GM12878 (cell line): ENCODE measurements around the gene ZNF585A. TPM values are rescaled to one million over a fixed set of nuclear protein-coding genes. Genes with fewer than 3 reads are reported as not detected.

Source experiments
- BCL3 ChIP-seq: IDR thresholded peaks from 2 replicates; pipeline ENCODE4 v1.6.1; 2011; ENCODE audit warnings: borderline replicate concordance, low read depth, mild to moderate bottlenecking, moderate library complexity, low read length; ENCODE audit not compliant: insufficient read depth, poor library complexity, severe bottlenecking
- CUX1 ChIP-seq: IDR thresholded peaks from 2 replicates; pipeline ENCODE4 v1.6.1; 2012; ENCODE audit warnings: improper control_type of control experiment, low read depth, low read length; ENCODE audit not compliant: insufficient replicate concordance
- JUNB ChIP-seq: IDR thresholded peaks from 2 replicates; pipeline ENCODE4 v1.6.1; 2016; ENCODE audit warnings: antibody characterized with exemption, mild to moderate bottlenecking
- JUND ChIP-seq: IDR thresholded peaks from 2 replicates; pipeline ENCODE4 v1.6.1; 2012; ENCODE audit warnings: low read depth, mild to moderate bottlenecking, low read length, improper control_type of control experiment, moderate library complexity
- KDM1A ChIP-seq: fragments of 200-600 bp; sonication (generic); IDR thresholded peaks from 2 replicates; pipeline ENCODE4 v1.6.1; 2016; ENCODE audit warnings: borderline replicate concordance
- MEF2B ChIP-seq: fragments of 450-650 bp; IDR thresholded peaks from 2 replicates; pipeline ENCODE4 v1.6.1; 2018; ENCODE audit warnings: mild to moderate bottlenecking, moderate library complexity; ENCODE audit not compliant: partially characterized antibody, poor library complexity, severe bottlenecking
- PBX3 ChIP-seq: IDR thresholded peaks from 2 replicates; pipeline ENCODE4 v1.6.1; 2011; ENCODE audit warnings: mild to moderate bottlenecking, low read depth, low read length, moderate library complexity; ENCODE audit not compliant: insufficient replicate concordance
- POLR2AphosphoS5 ChIP-seq: IDR thresholded peaks from 2 replicates; pipeline ENCODE4 v1.6.1; 2011; ENCODE audit warnings: mild to moderate bottlenecking, low read length, inconsistent platforms
- RELB ChIP-seq: fragments of 450-650 bp; IDR thresholded peaks from 2 replicates; pipeline ENCODE4 v1.6.1; 2017; ENCODE audit warnings: low read depth, mild to moderate bottlenecking, moderate library complexity
- TARDBP ChIP-seq: IDR thresholded peaks from 2 replicates; pipeline ENCODE4 v1.6.1; 2016; ENCODE audit warnings: borderline replicate concordance
- USF1 ChIP-seq: IDR thresholded peaks from 2 replicates; pipeline ENCODE4 v1.6.1; 2011; ENCODE audit warnings: borderline replicate concordance, low read depth, mild to moderate bottlenecking, moderate library complexity, mixed read lengths, low read length; ENCODE audit not compliant: insufficient read depth; ENCODE audit errors: extremely low read length
- polyA plus RNA-seq, 11 experiments: library from polyadenylated mRNA; depleted of rRNA in 4 of 11; unstranded in 6 of 11; stranded (reverse) in 5 of 11; fragments of >200 nt; fragmentation: Nextera tagmentation in 4 of 11; fragmentation: Illumina TruSeq in 1 of 11; extraction: Ambion mirVana in 4 of 11; extraction: Trizol in 1 of 11; gene quantifications; 1 replicate in 1 of 11; 2 replicates in 10 of 11; pipeline versions ENCODE4 v1.2.1 to v1.2.3, GENCODE V29; 2011 to 2016; ENCODE audit warnings: inconsistent platforms in 2 of 11, missing spikeins in 2 of 11, low read depth in 1 of 11
- total RNA-seq, 4 experiments: library from RNA; depleted of rRNA in 3 of 4; stranded (reverse); fragments of >200 nt in 3 of 4; fragmentation: Illumina TruSeq in 1 of 4; extraction: Trizol in 1 of 4; gene quantifications; 2 replicates each; pipeline versions ENCODE4 v1.2.1 to v1.2.3, GENCODE V29; 2013 to 2021

ZNF585A gene
- total and polyA plus RNA-seq, 10 of the 15 experiments (the other 5 are each of a cell fraction or from before 2014, with no cell fraction given) = 6.9 to 38.7 (median 14.0) TPM

- TF ChIP-seq PBX3 (no peak), JUND (no peak), POLR2AphosphoS5 (no peak), CUX1 (no peak), JUNB (no peak), TARDBP (no peak), USF1 (no peak), RELB (no peak), KDM1A (no peak), BCL3 (no peak), MEF2B (no peak)
Measured at GRCh38 chr19:37148214-37148613, 24.3 kb downstream of the ZNF585A start (continued).
